NCI-H1092 treated with DMSO at 0.1 percent for 48 hours (cell line): Measurements from ENCODE around the gene TAF15.

Source experiments
- DNase-seq: peaks from one replicate; lab custom pipeline; 2025; lab: John Stamatoyannopoulos, UW

Gene TAF15

DNA sequence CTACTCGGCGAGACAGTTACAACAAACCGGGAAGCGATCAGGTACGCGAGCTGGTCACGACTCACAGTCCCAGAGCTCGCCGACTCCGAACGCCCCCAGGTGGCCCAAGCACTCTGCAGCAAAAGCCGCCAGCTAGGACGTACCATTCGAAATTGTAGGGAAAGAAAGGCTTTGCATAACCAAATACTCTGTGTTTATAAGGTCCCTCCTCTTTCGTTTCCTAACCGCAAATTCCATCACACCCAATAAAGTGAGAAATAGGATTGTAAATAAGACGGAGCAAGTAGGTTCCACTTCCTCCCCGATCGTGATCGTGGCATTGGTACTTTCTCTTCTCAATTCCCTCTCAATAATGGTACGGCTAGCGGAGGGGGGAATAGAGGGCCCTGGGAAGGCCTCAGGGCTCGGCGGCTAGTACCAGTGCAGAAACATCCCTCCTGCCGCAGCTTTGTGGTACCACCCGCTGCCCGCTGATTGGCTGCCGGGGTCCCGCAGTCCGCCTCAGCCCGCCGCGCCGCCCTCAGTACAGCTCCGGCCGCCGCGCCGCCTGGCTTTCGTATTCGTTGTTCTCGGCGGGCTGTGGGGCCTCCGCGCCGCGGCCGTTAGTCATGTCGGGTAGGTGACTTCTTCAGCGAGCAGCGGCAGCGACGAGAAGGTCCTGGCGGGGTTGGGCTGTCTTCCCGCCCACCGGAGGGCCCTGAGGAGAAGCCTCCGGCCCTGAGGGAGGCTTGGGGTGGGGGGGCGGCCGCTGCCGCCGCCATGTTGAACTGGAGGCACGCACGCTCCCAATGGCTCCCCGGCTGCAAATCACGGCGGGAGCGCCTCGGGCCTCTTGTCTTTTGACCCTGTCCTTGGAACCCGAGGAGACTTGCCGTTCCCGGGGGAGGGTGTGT is at the start of gene TAF15:
Gene TAF15, plus strand, starts transcription at position 523 of the 893 bp plus-strand sequence. Its CDS starts 86 bp downstream, at position 609.
- peak; percentile 99 for DNase-seq

- no peak for DNase-seq
Measured at GRCh38 chr17:35760587-35760986, 48.7 kb upstream of the TAF15 start, which contains the start of gene C17orf50. TSS of gene C17orf50 (plus strand) at chr17:35760887. CDS start at chr17:35760942, 55 bp downstream.

GRCh38 chr17:35761601-35762000 is 47.7 kb upstream of the TAF15 start:
- DNase-seq: no peak

- DNase-seq: no peak
Measured at GRCh38 chr17:35763767-35764122, 45.5 kb upstream of the TAF15 start.

DNA sequence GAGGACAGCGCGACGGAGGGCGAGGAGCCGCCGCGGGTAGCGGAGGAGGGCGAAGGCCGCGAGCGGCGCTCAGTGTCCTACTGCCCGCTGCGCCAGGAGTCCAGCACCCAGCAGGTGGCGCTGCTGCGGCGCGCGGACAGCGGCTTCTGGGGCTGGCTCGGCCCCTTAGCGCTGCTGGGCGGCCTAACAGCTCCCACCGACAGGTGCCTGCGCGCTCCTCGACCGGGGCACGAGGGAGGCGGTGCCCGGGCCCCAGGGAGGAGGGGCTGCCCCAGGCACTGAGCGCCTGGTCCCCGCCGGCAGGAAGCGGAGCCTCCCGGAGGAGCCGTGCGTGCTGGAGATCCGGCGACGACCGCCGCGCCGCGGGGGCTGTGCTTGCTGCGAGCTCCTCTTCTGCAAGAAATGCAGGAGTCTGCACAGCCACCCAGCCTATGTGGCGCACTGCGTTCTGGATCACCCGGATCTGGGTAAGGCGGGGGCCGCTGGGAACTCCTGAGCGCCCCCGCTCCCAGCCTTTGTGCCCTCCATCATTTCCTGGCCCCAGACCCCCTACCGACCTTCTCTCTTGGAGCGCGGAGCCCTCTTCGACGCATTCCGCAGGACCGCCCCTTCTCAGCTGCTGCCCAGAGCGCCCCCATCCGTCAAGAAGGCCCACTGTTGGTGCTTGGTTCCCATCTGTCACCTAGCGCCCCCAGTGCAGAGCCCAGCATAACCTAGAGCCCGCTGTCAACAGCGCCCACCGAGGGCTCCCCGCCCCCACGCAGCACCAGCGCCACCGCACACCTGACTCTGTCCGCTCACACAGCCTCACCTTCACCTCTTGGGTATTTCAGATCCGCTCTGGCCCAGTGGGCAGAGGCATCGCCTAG is 44.9 kb upstream of the TAF15 start:
- peak; percentile 88 for DNase-seq

DNA sequence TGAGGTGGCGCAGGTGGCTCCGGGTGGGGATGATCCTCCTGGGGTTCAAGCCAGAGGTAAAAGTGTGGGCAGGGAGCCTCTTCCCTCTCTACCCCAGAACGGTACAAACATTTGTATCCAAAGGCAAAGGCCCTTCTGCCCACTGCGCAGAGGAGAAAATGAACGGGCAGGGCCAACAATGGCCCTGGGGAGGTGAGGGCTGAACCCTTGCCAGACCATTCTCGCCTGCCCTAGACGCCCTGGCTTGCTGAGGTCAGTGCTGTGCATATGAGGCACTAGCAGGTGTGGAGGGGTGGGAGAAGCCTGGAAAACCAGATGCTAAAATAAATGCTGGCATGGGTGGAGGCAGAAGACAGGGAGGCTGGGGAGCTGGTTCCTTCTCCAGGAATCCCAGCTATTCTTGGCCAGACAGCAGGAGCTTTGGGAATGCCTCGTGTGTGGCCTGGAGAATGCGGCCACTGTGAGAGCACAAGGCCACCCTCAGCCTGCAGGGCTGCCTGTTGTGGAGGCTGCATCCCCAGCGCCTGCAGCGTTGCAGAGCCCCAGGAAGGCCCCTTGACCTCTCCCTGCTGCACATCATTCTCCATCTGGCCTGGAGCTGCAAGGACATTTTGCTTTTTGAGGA is 44.1 kb upstream of the TAF15 start:
- DNase-seq: no peak

GRCh38 chr17:35765756-35766488 is 43.4 kb upstream of the TAF15 start:
- no peak for DNase-seq

DNA sequence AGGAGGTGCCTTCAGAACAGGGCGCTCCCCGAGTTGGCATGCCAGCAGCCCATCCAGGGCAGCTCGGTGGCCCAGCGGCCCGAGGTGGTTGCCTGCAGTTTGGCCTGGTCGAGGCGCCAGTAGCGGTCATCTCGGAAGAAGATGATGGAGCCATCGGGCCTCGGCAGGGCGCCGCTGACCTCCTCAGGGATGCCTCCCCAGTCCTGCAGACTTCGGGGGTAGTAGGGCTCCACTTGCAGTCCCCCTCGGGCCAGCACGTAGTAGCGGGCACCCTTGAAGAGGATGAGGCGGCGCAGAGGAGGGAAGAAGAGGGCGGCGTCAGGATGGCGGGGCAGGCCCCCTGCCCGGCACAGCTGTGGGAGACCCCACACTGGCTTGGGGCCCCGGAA is 42.8 kb upstream of the TAF15 start:
- no peak for DNase-seq

DNA sequence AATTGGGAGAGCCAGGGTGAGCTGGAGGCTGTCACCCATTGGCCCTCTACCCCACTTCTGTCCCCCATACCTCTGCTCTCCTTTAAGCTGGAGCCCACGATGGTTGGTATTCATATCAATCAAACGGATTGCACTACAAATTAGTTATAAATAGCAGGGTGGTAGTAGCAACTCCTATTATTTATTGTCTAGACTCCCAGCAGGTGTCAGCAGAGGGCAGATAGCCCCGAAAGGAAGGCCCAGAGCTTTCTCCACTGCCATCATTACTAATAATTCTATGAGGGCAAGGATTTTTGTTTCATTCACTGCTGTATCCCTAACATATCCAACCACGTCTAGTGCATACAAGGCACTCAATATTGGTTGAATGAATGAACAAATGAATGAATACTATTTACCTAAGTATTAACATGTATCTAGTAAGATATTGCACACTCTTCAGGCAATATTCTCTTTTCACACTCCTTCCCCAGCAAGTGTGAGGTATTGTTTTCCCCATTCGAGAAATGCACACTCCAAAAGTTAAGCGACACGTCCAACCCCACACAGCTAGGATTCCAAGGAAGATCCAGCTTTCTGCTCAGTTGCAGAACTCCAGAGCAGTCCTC is 42.3 kb upstream of the TAF15 start:
- DNase-seq: peak; percentile 35

- DNase-seq: no peak
Measured at GRCh38 chr17:35768797-35769196, 40.5 kb upstream of the TAF15 start.

DNA sequence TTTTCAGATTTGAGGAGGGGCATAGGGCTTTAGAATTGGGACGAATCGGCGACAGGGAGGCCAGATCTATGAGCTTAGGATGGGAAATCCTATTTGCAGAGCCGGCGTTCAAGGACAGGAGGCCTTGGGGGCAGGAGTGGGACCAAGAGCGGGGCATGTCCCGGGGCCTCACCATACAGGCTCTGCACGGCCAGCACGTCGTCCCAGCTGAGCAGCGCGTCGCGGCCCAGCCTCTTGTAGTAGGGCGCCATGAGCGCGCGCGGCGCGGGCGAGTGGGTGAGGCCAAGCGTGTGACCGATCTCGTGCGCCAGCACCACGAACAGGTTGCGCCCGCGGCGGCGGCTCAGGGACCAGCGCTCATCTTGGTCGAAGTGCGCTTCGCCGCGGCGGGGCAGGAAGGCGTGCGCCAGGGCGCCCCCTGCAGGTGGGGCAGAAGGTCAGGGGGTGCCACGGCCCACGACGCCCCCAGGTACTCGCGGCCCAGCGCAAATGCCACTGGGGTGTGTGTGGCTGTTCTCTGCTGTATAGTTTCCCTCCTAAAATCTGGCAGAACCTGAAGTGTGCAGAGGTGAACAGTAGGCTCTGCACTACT is 39.3 kb upstream of the TAF15 start:
- DNase-seq: no peak

- DNase-seq: no peak
Measured at GRCh38 chr17:35773129-35773528, 36.2 kb upstream of the TAF15 start.

DNA sequence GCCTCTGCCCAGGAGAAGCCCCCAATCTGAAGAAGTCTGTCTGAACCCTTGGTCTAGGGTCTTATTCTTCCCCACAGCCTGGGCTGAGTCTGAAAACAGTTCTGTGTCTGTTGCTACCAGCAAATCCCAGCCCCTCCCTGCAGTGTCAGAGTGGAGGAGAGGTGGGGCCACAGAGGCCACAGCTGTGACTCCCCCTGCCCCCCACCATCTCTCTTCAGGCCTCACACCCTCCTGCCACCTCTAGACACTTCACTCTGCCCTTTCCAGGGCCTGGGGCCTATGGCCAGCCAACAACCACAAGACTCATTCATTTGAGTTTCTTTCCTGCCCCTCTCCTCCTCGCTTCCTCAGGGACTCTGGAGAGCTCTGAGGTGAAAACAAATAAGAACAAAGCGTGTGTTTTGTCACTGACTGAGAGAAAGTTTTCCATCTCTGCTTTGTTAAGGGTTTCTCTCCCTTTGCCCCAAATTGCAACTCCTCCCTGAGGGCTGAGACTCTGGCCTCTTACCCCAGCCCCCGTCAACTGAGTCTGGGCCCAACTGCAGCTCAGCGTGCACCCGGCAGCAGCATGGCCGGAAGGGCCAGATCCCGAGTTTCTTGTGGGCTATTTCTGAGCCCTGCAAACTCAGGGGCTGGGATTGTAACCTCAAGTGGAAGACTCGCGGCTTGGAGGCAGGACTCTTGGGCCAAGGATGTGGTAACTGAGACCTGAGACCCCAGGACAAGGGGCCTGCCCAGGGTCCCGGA is 35.4 kb upstream of the TAF15 start:
- DNase-seq: no peak

DNA sequence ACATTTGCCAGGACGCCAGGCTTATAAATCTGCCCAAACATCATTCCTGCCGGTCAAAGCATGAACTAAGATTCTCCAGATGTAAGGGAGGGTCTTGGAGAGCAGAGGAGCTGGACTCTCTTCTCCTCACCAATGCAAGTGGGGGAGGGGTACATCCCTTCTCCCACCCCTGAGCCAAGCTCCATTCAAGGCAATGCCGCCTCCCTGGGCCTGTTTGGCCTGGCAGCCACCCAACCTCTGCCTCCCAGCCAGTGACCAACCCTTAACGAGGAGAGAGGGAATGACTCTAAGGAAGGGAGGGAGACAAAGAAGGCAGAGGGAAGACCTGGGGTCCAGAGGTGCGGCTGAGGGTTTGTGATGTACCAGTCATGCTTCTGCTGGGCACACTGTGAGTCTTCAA is 34.8 kb upstream of the TAF15 start:
- DNase-seq: peak; percentile 47

DNA sequence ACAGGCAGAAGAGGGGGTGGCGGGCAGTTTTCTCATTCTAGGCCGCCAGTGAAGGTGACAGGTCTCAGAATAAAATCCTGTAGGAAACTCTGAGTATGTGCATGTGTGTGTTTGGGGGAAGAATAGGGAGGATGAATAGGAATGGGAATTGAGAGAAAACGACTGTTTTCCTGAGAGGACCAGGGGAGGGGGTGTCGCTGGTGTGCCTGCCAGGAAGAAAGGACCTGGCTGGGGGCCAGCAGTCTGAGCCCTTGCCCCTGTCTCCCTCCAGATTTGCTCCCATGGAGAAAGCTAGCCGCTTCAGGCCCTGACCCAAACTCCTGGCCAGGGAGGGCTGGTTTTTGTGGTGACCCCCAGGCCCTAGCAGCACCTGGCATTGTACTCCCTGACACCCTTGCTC is 34.2 kb upstream of the TAF15 start:
- DNase-seq: no peak

DNA sequence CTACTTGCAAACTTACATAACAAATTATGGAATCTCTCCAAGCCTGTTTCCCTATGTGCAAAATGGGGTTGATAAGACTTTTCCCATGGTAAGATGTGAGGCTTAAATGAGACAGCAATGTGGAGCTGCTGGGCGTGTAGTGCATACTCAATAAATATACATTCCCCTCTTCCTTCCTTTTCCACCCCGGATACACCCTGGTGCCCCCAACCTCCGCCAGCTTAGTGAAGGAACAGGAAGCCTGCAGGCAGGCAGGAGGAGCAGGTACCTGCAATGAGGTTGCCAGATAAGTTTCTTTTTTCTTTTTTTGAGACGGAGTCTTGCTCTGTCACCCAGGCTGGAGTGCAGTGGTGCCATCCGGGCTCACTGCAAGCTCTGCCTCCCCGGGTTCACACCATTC is 33.7 kb upstream of the TAF15 start:
- no peak for DNase-seq

DNA sequence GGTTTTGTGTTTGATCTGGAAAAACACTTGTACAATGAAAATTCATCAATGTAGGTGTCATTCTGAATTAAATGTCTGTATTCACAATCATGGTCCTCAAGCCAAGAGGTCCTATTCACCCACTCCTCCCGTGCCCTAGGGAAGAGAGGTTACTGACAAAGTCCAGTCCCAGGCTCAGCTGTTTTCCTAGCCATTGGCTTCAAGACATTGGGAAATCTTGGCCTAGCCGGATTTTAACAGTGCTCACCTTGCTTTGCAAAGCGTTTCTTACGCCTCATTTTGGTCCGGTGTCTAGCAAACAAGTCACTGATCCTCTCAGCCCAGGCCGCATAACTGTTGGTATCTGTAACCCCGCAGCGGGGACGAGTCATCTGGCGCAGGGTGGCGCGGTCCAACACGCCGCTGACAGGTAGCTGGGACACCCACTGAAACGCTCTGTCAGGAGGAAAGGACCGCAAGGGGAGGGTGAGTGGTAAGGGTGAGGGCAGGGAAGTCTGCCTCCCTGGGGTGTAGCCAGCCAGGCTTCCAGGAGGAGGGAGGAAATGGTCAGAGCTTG is 30.6 kb upstream of the TAF15 start:
- DNase-seq: no peak

DNA sequence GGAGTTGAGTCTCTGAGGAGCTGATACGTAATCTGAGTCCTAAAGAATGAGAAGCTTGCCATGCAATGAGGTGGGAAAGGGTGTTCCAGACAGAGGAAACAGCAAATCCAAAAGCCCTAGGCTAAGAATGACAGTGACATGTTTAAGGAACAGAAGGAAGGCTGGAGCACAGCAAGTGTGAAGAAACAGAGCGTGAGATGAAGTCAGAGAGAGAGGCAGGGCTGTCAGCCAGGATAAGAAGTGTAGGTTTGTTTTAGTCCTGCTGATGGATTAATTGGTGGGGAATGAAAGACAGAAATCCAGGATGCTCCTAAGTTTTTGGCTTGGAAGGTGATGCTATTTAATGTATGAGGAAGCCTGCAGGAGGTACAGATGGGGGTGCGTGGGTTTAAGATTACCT is 28.3 kb upstream of the TAF15 start:
- no peak for DNase-seq

DNA sequence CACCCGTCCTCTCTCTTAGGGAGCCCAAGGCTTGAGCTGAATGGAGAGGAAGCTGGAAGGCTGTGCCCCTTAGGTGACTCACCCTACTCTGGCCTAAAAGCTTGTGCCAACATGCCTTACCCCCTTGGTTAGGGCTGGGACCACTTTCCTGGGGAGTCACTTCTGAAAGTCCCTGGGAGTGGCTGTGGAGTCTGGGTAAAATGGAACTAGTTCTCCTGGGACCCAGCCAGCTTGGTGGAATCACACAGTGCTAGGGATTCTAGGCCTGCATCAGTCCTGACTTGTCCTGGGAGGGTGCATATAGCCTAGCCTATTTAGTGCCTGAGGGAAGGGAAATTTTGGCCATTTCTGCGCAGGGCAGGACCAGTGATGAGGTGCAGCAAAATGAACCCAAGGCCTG is 24.4 kb upstream of the TAF15 start:
- no peak for DNase-seq

GRCh38 chr17:35786941-35787432 is 22.3 kb upstream of the TAF15 start:
- DNase-seq: no peak
